Keratinocyte (primary cell): ENCODE results near the gene CCL20. TPM values are rescaled to one million over a fixed set of nuclear protein-coding genes. Genes with fewer than 3 reads are reported as not detected.

Experiments
- DNase-seq: peaks from one replicate; pipeline ENCODE4 v3.0.0-alpha.2; 2011; ENCODE audit warnings: low read depth, missing footprints, low spot score
- FAIRE-seq: peaks from 2 replicates; lab custom pipeline; 2011; peaks lifted over from hg19 to GRCh38; lab: Jason Lieb, UNC
- H2AFZ ChIP-seq: 2 replicates; pipeline ENCODE4 v1.6.0; 2012; ENCODE audit warnings: low read length, control low read depth, inconsistent platforms; ENCODE audit not compliant: control insufficient read depth
- H3K27ac ChIP-seq: 2 replicates; pipeline ENCODE4 v1.5.1; 2011; ENCODE audit warnings: low read length; ENCODE audit not compliant: control insufficient read depth, insufficient read depth
- H3K27me3 ChIP-seq: 3 replicates; pipeline ENCODE4 v1.6.0; 2011; ENCODE audit warnings: low read length; ENCODE audit not compliant: control insufficient read depth, insufficient read depth; ENCODE audit errors: extremely low read depth
- H3K36me3 ChIP-seq, 2 experiments: 2 replicates in 1 of 2; 3 replicates in 1 of 2; pipeline ENCODE4 v1.5.1; 2011; ENCODE audit warnings: low read length in 2 of 2, mild to moderate bottlenecking in 1 of 2; ENCODE audit not compliant: control insufficient read depth in 2 of 2, insufficient read depth in 2 of 2; ENCODE audit errors: extremely low read depth in 1 of 2
- H3K4me1 ChIP-seq: 3 replicates; pipeline ENCODE4 v1.5.1; 2011; ENCODE audit warnings: low read length; ENCODE audit not compliant: control insufficient read depth, insufficient read depth; ENCODE audit errors: extremely low read depth
- H3K4me2 ChIP-seq: 3 replicates; pipeline ENCODE4 v1.6.0; 2011; ENCODE audit warnings: low read depth, low read length; ENCODE audit not compliant: control insufficient read depth, insufficient read depth; ENCODE audit errors: extremely low read depth
- H3K4me3 ChIP-seq, 3 experiments: fragments of 200-600 bp in 1 of 3; sonication (generic) in 1 of 3; 2 replicates in 2 of 3; 3 replicates in 1 of 3; pipeline ENCODE4 v1.5.1; 2011 to 2016; ENCODE audit warnings: low read length in 3 of 3, mild to moderate bottlenecking in 3 of 3, control low read depth in 2 of 3, inconsistent platforms in 1 of 3, low read depth in 1 of 3, mixed read lengths in 1 of 3, mixed run types in 1 of 3, moderate library complexity in 1 of 3; ENCODE audit not compliant: control insufficient read depth in 2 of 3, insufficient read depth in 2 of 3; ENCODE audit errors: extremely low read depth in 1 of 3
- H3K79me2 ChIP-seq: 2 replicates; pipeline ENCODE4 v1.6.0; 2012; ENCODE audit warnings: low read length; ENCODE audit not compliant: control insufficient read depth, insufficient read depth
- H3K9ac ChIP-seq: 3 replicates; pipeline ENCODE4 v1.6.0; 2011; ENCODE audit warnings: low read length; ENCODE audit not compliant: control insufficient read depth, insufficient read depth; ENCODE audit errors: extremely low read depth
- H3K9me1 ChIP-seq: 3 replicates; pipeline ENCODE4 v1.6.0; 2011; ENCODE audit warnings: low read length; ENCODE audit not compliant: control insufficient read depth, insufficient read depth; ENCODE audit errors: extremely low read depth
- H3K9me3 ChIP-seq: 2 replicates; pipeline ENCODE4 v1.5.1; 2012; ENCODE audit warnings: low read depth, low read length; ENCODE audit not compliant: control insufficient read depth
- H4K20me1 ChIP-seq: 3 replicates; pipeline ENCODE4 v1.6.0; 2011; ENCODE audit warnings: low read length; ENCODE audit not compliant: control insufficient read depth, insufficient read depth; ENCODE audit errors: extremely low read depth
- CTCF ChIP-seq, 3 experiments: IDR thresholded peaks in 1 of 3; conservative IDR thresholded peaks in 1 of 3; optimal IDR thresholded peaks in 1 of 3; 2 replicates in 2 of 3; 3 replicates in 1 of 3; pipeline versions ENCODE3 to v1.5.1; 2011; ENCODE audit warnings: low read length in 3 of 3, mild to moderate bottlenecking in 3 of 3, moderate library complexity in 2 of 3, control low read depth in 1 of 3, inconsistent platforms in 1 of 3; ENCODE audit not compliant: insufficient read depth in 2 of 3; ENCODE audit errors: extremely low read depth in 1 of 3
- EZH2 ChIP-seq: IDR thresholded peaks from one replicate; pipeline ENCODE4 v1.6.1; 2012; ENCODE audit warnings: inconsistent platforms, mild to moderate bottlenecking, low read length, moderate library complexity
- dilution Hi-C: fragments of 300-500 bp; cut with MboI; formaldehyde crosslinking; loops from one replicate; pipeline ENCODE4 v1.7.0; 2020; ENCODE audit warnings: low sequenced_read_pairs; ENCODE audit not compliant: extremely low pct_ligation_motif_present
- polyA plus RNA-seq, 5 experiments: library from polyadenylated mRNA; depleted of rRNA in 3 of 5; stranded (reverse) in 3 of 5; stranded (forward) in 1 of 5; unstranded in 1 of 5; fragments of >200 nt; gene quantifications; 1 replicate in 1 of 5; 2 replicates in 3 of 5; 3 replicates in 1 of 5; pipeline versions ENCODE4 v1.2.1 to v1.2.3, GENCODE V29; 2011 to 2012; ENCODE audit warnings: missing spikeins in 2 of 5, low read depth in 1 of 5, low replicate concordance in 1 of 5

Gene CCL20
- polyA plus RNA-seq, 1 donor (not counting 4 experiments of a cell fraction or from before 2014, with no cell fraction given): 5.2 TPM

- no peak for FAIRE-seq
- Histone ChIP-seq H3K9me3 (no peaks in the 10 kb centered on the region), H3K36me3 (no peaks in the 10 kb centered on the region), H3K4me3 (no peak overlapping the region), H4K20me1 (no peaks in the 10 kb centered on the region), H3K27ac (no peak overlapping the region), H3K9me1 (no peaks in the 10 kb centered on the region), H3K4me2 (no peak overlapping the region), H3K27me3 (no peaks in the 10 kb centered on the region), H3K4me1 (peaks cover 12% of the 10 kb centered on the region), H3K9ac (no peak overlapping the region), H2AFZ (no peak overlapping the region), H3K79me2 (no peaks in the 10 kb centered on the region)
- dilution Hi-C loops: no loop called here
- no peak for DNase-seq
- TF ChIP-seq EZH2 (no peak), CTCF (optimal IDR thresholded peaks at IDR 0.05 in 1 of 3, IDR thresholded peaks at IDR 0.05 in 1 of 3, conservative IDR thresholded peaks at IDR 0.05 in 1 of 3; ENCODE audit: extremely low read depth in 1 of 3, insufficient read depth in 2 of 3, low read length in 3 of 3) (no peak)
These were observed 14.9 kb downstream of the CCL20 start for GRCh38 chr2:227828477-227828912.

GRCh38 chr2:227829337-227829736 is 15.7 kb downstream of the CCL20 start:
- Histone ChIP-seq H3K4me2 (no peak overlapping the region), H3K4me3 (no peak overlapping the region), H3K27ac (no peak overlapping the region), H3K4me1 (peaks cover 12% of the 10 kb centered on the region), H3K79me2 (no peaks in the 10 kb centered on the region), H3K36me3 (no peaks in the 10 kb centered on the region), H3K9me1 (no peaks in the 10 kb centered on the region), H3K9me3 (no peaks in the 10 kb centered on the region), H3K27me3 (no peaks in the 10 kb centered on the region), H2AFZ (no peak overlapping the region), H3K9ac (no peak overlapping the region), H4K20me1 (no peaks in the 10 kb centered on the region)
- FAIRE-seq: no peak
- DNase-seq: no peak
- dilution Hi-C loops: no loop called here
- TF ChIP-seq EZH2 (no peak), CTCF (optimal IDR thresholded peaks at IDR 0.05 in 1 of 3, IDR thresholded peaks at IDR 0.05 in 1 of 3, conservative IDR thresholded peaks at IDR 0.05 in 1 of 3; ENCODE audit: extremely low read depth in 1 of 3, insufficient read depth in 2 of 3, low read length in 3 of 3) (no peak)
